PFSK-1 (cell line): ENCODE measurements around the gene USP32.

Experiments used
- POLR2AphosphoS5 ChIP-seq: IDR thresholded peaks from 2 replicates; pipeline ENCODE4 v1.6.1; 2012; ENCODE audit warnings: low read depth, mild to moderate bottlenecking, control low read depth, low read length, moderate library complexity
- REST ChIP-seq, 2 experiments: IDR thresholded peaks; 2 replicates each; pipeline versions ENCODE4 v1.6.1 to v1.8.0; 2011 to 2012; ENCODE audit warnings: low read depth in 2 of 2, low read length in 2 of 2, control low read depth in 1 of 2, inconsistent platforms in 1 of 2, mild to moderate bottlenecking in 1 of 2, moderate library complexity in 1 of 2; ENCODE audit not compliant: insufficient read depth in 1 of 2
- SIN3A ChIP-seq: IDR thresholded peaks from 2 replicates; pipeline ENCODE4 v1.6.1; 2012; ENCODE audit warnings: mild to moderate bottlenecking, low read length, moderate library complexity, borderline replicate concordance; ENCODE audit not compliant: insufficient read depth

- TF ChIP-seq REST (IDR thresholded peaks at IDR 0.05; ENCODE audit: insufficient read depth in 1 of 2, low read depth in 2 of 2, low read length in 2 of 2): no peak
- TF ChIP-seq SIN3A: no peak
- TF ChIP-seq POLR2AphosphoS5: no peak
Observed at GRCh38 chr17:60315650-60316049, 76.3 kb downstream of the USP32 start.
